Upper lobe of left lung (tissue), 6 donors: ENCODE results near the gene TAF8. TPM values are rescaled to one million over a fixed set of nuclear protein-coding genes. Genes with fewer than 3 reads are reported as not detected.
A peak's percentile ranks its signal among the peaks of the same experiment; 100 is the strongest.

Experiments
- ATAC-seq, 2 donors: fragments of 200-7000 bp; cut with Tn5 transposase; one replicate each; pipeline ENCODE4 v1.9.1; 2022; ENCODE audit warnings: mild to moderate bottlenecking in 2 of 2, moderate library complexity in 2 of 2; ENCODE audit not compliant: low FRiP score in 2 of 2
- DNase-seq, 2 donors: peaks; one replicate each; pipeline ENCODE4 v3.0.0-alpha.2; 2019 to 2020
- H3K27ac ChIP-seq, 4 donors: fragments of 200-600 bp; sonication (generic); one replicate each; pipeline ENCODE4 v1.5.1; 2016 to 2019
- H3K27me3 ChIP-seq, 4 donors: fragments of 200-600 bp; sonication (generic); one replicate each; pipeline ENCODE4 v1.5.1; 2017 to 2019
- H3K36me3 ChIP-seq, 4 donors: fragments of 200-600 bp; sonication (generic); one replicate each; pipeline ENCODE4 v1.5.1; 2016 to 2019
- H3K4me1 ChIP-seq, 4 donors: fragments of 200-600 bp; sonication (generic); one replicate each; pipeline ENCODE4 v1.5.1; 2018 to 2019
- H3K4me3 ChIP-seq, 4 donors: fragments of 200-600 bp; sonication (generic); one replicate each; pipeline ENCODE4 v1.5.1; 2017 to 2019; ENCODE audit warnings: mild to moderate bottlenecking in 2 of 4, moderate library complexity in 1 of 4
- H3K9me3 ChIP-seq, 4 donors: fragments of 200-600 bp; sonication (generic); one replicate each; pipeline ENCODE4 v1.5.1; 2018 to 2019
- EP300 ChIP-seq, 4 donors: sonication (generic); formaldehyde crosslinking; IDR thresholded peaks; one replicate each; pipeline ENCODE4 v1.5.1; 2017; ENCODE audit warnings: antibody characterized with exemption in 4 of 4, control low read depth in 2 of 4
- POLR2A ChIP-seq, 4 donors: fragments of 450-650 bp; IDR thresholded peaks; one replicate each; pipeline ENCODE4 v1.5.1; 2016 to 2017; ENCODE audit warnings: antibody characterized with exemption in 4 of 4, mild to moderate bottlenecking in 2 of 4
- POLR2AphosphoS5 ChIP-seq, 2 donors: sonication (generic); formaldehyde crosslinking; IDR thresholded peaks; one replicate each; pipeline ENCODE4 v1.5.1; 2017; ENCODE audit warnings: antibody characterized with exemption in 2 of 2
- WGBS, 2 donors: methylation state at CpG; one replicate each; pipeline ENCODE4 v1.1.5; 2017 to 2018; 5-methylcytosine and 5-hydroxymethylcytosine counted together
- total RNA-seq, 6 donors: library from RNA; depleted of rRNA in 4 of 6; stranded (reverse); fragments of >200 nt in 4 of 6; gene quantifications; one replicate each; pipeline versions ENCODE4 v1.1.0 to v1.2.1, GENCODE V29; 2016 to 2021
- TF ChIP-seq, protein P1 (sequence below), 6 experiments: fragments of 450-650 bp in 4 of 6; fragments of 200-600 bp in 2 of 6; sonication (generic) in 2 of 6; IDR thresholded peaks; one replicate each; pipeline ENCODE4 v1.5.1; 2016 to 2019; ENCODE audit warnings: antibody characterized with exemption in 6 of 6
- donor health status: DM: no; HTN: no; CAD: no; lungs with moderate emphysema.
- donor health status: DM: no; HTN: yes; CAD: no; lungs with severe emphysema.

Gene TAF8
- total RNA-seq, 6 donors from 2014 or later, result 23.0 to 67.1 (median 34.4) TPM

DNA sequence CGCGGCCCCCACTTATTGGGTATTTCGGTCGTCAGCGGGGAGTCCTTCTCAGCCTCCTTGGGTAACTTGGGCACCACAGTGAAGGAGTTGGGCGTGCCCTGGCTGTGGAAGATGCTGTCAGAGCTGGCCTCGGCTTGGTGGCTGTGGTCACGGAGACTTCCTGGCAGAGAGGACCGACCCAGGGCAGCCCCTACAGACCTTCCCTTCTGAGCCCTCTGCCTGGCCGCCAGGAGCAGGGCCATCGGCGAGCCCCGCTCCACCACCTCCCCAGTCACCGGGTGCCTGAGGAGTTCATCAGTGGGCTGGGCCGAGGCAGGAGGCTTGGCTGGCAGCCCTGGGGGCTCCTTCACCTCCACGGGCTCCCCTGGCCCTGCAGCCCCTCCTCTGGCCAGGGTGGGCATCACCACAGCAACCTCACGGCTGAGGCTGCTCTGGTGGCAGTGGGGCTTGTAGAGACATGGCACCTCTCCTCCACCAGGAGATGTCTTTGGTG lies 54.9 kb downstream of the TAF8 start:
- no peak for TF ChIP-seq POLR2A (IDR thresholded peaks at IDR 0.05)
- no peak for TF ChIP-seq POLR2AphosphoS5 (IDR thresholded peaks at IDR 0.05)
- TF ChIP-seq, protein P1, sequence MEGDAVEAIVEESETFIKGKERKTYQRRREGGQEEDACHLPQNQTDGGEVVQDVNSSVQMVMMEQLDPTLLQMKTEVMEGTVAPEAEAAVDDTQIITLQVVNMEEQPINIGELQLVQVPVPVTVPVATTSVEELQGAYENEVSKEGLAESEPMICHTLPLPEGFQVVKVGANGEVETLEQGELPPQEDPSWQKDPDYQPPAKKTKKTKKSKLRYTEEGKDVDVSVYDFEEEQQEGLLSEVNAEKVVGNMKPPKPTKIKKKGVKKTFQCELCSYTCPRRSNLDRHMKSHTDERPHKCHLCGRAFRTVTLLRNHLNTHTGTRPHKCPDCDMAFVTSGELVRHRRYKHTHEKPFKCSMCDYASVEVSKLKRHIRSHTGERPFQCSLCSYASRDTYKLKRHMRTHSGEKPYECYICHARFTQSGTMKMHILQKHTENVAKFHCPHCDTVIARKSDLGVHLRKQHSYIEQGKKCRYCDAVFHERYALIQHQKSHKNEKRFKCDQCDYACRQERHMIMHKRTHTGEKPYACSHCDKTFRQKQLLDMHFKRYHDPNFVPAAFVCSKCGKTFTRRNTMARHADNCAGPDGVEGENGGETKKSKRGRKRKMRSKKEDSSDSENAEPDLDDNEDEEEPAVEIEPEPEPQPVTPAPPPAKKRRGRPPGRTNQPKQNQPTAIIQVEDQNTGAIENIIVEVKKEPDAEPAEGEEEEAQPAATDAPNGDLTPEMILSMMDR (IDR thresholded peaks at IDR 0.05), result no peak
- no peak for TF ChIP-seq EP300 (IDR thresholded peaks at IDR 0.05)
- Histone ChIP-seq H3K36me3 (peaks cover 0 to 7% (median 0%) of the 10 kb centered on the region in 4 donors), H3K27ac (no peak overlapping the region), H3K9me3 (no peaks in the 10 kb centered on the region), H3K27me3 (peaks cover 0 to 7% (median 0%) of the 10 kb centered on the region in 4 donors), H3K4me1 (peaks cover 27 to 40% (median 30%) of the 10 kb centered on the region in 4 donors), H3K4me3 (peak overlapping the region in 1 of 4 donors; percentile 53)
- WGBS, 2 donors, result 81 to 86% methylated on average over 13 of the region's 17 CpGs
- DNase-seq (peak in 1 of 2 donors; percentile 73), ATAC-seq (no peak)

DNA sequence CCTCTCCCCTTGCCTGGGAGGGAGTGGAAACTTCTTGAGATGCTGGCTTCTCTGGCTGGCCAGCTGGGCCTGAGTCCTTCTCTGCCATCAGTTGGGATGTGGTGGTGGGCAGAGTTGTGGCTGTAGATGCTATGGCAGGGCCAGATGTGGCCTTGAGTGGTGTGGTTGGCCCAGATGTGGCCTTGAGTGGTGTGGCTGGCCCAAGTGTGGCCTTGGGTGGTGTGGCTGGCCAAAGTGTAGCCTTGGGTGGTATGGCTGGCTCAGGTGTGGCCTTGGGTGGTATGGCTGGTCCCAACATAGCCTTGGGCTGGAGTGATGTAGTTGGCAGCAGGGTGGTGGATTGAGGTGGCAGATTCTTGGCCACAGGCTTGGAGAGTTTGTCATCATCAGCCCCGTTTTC lies 55.4 kb downstream of the TAF8 start:
- Histone ChIP-seq H3K36me3 (peaks cover 0 to 7% (median 0%) of the 10 kb centered on the region in 4 donors), H3K4me1 (peaks cover 26 to 35% (median 28%) of the 10 kb centered on the region in 4 donors), H3K4me3 (no peak overlapping the region), H3K27ac (no peak overlapping the region), H3K27me3 (peaks cover 0 to 7% (median 0%) of the 10 kb centered on the region in 4 donors), H3K9me3 (no peaks in the 10 kb centered on the region)
- ATAC-seq, result no peak
- WGBS, 2 donors, result 79% methylated on average over 1 of the region's 1 CpG; no CpG with 5 or more reads in 1 of the 2 donors
- no peak for DNase-seq
- TF ChIP-seq POLR2AphosphoS5 (IDR thresholded peaks at IDR 0.05) (no peak), POLR2A (IDR thresholded peaks at IDR 0.05) (no peak), EP300 (IDR thresholded peaks at IDR 0.05) (no peak)
- TF ChIP-seq, protein P1 (IDR thresholded peaks at IDR 0.05), result no peak

DNA sequence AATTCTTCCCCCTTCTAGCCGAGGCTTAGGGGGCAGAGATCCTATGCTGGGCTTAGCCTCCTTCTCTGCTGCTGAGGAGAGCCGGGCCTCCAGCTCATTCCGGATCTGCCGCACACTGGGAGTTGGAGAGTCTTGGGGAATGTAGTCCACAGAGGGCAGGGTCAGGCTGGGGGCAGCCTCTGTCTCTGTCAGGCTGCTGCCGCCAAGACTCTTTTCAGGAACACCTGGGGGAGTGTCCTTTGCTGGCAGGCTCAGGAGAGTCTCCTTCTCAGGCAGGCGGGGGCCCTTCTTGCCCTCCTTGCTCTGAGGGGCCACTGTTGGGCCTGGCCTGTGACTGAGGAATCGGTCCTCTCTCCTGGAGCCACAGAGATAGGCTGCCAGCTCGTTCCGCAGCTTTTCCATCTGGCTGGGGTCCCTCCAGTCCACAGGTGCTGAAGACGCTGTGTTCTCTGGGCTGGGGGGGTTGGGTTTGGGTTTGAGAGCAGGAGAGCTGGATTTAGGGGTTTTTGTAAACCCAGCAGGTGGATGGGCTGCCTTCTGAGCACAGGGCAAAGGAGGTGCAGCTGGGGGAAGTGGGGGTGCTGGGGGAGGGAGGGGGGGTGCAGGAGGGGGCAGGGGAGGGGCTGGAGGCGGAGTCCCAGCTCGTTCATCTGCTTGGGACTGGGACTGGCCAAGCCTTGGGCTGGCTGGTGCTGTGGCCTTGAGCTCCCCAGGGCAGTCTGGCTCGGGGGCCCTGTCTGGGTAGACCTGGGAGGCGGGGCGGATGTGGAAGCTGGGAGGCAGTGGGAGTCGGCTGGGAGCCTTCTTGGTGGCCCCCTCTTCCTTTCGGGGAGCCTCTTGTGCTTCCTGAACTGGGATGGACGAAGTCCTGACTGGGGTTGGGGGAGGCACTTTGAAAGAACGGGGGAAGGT lies 56.0 kb downstream of the TAF8 start:
- H3K4me3 ChIP-seq, result no peak overlapping the region
- H3K27ac ChIP-seq, result no peak overlapping the region
- TF ChIP-seq, protein P1 (IDR thresholded peaks at IDR 0.05), result no peak
- no peak for TF ChIP-seq EP300 (IDR thresholded peaks at IDR 0.05)
- TF ChIP-seq POLR2A (IDR thresholded peaks at IDR 0.05), result no peak
- no peak for TF ChIP-seq POLR2AphosphoS5 (IDR thresholded peaks at IDR 0.05)
- ATAC-seq (no peak), DNase-seq (no peak)
- 83 to 85% methylated on average over 8 to 19 of the region's 19 CpGs for WGBS, 2 donors
- H3K27me3 ChIP-seq, result peaks cover 0 to 7% (median 0%) of the 10 kb centered on the region in 4 donors
- peaks cover 0 to 7% (median 0%) of the 10 kb centered on the region in 4 donors for H3K36me3 ChIP-seq
- no peaks in the 10 kb centered on the region for H3K9me3 ChIP-seq
- H3K4me1 ChIP-seq, result peaks cover 19 to 28% (median 22%) of the 10 kb centered on the region in 4 donors

DNA sequence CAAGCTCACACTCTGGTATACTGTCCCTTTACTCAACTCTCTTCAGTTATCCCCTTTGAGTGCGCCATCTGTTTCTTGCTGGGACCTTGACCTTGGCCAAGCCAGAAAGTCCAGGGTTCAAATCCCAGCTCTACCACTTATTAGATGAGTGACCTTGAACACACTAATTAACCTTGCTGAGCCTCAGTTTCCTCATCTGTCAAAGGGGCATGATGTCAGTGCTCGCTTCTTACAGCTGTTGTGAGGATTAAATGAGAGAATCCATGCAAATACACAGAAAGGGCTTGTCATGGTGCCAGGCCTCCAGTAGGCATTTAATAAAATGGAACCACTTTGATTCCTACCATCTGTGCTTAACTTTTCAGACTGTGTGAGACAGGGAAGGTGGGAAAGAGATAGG lies 57.7 kb downstream of the TAF8 start:
- no peak for DNase-seq
- WGBS, 2 donors, result 100% methylated on average over 2 of the region's 2 CpGs
- H3K4me1 ChIP-seq, result peaks cover 12 to 19% (median 15%) of the 10 kb centered on the region in 4 donors
- peaks cover 0 to 7% (median 0%) of the 10 kb centered on the region in 4 donors for H3K27me3 ChIP-seq
- ATAC-seq, result no peak
- no peak for TF ChIP-seq EP300 (IDR thresholded peaks at IDR 0.05)
- no peak for TF ChIP-seq POLR2A (IDR thresholded peaks at IDR 0.05)
- TF ChIP-seq, protein P1 (IDR thresholded peaks at IDR 0.05), result no peak
- TF ChIP-seq POLR2AphosphoS5 (IDR thresholded peaks at IDR 0.05), result no peak
- peaks cover 0 to 7% (median 0%) of the 10 kb centered on the region in 4 donors for H3K36me3 ChIP-seq
- no peak overlapping the region for H3K4me3 ChIP-seq
- H3K27ac ChIP-seq, result no peak overlapping the region
- H3K9me3 ChIP-seq, result no peaks in the 10 kb centered on the region
